CD14-positive monocyte (primary cell): ENCODE data around the gene PRR18. TPM values are rescaled to one million over a fixed set of nuclear protein-coding genes. Genes with fewer than 3 reads are reported as not detected.

Experiments used
- DNase-seq, 3 donors: peaks; one replicate each; pipeline ENCODE4 v3.0.0-alpha.2; 2011 to 2022
- H2AFZ ChIP-seq: 2 replicates; pipeline ENCODE4 v1.6.0; 2012; ENCODE audit warnings: mild to moderate bottlenecking, low read depth, low read length, inconsistent platforms; ENCODE audit not compliant: insufficient read depth, poor library complexity, severe bottlenecking
- H3K27ac ChIP-seq, 2 donors: 1 replicate in 1 of 2; 2 replicates in 1 of 2; pipeline ENCODE4 v1.5.1; 2012 to 2013; ENCODE audit warnings: low read length in 2 of 2, control low read depth in 1 of 2, inconsistent platforms in 1 of 2, low read depth in 1 of 2, mild to moderate bottlenecking in 1 of 2
- H3K27me3 ChIP-seq, 2 donors: one replicate each; pipeline versions ENCODE4 v1.6.0 to v1.6.1; 2011 to 2013; ENCODE audit warnings: low read length in 2 of 2; ENCODE audit not compliant: control insufficient read depth in 2 of 2, insufficient read depth in 2 of 2
- H3K36me3 ChIP-seq, 2 donors: replicated peaks in 1 of 2; 1 replicate in 1 of 2; 2 replicates in 1 of 2; pipeline versions ENCODE4 v1.5.1 to v1.6.1; 2012 to 2013; ENCODE audit warnings: low read length in 2 of 2, control low read depth in 1 of 2, inconsistent platforms in 1 of 2, mild to moderate bottlenecking in 1 of 2; ENCODE audit not compliant: insufficient read depth in 2 of 2, control insufficient read depth in 1 of 2
- H3K4me1 ChIP-seq, 2 donors: 1 replicate in 1 of 2; 2 replicates in 1 of 2; pipeline versions ENCODE4 v1.5.1 to v1.6.1; 2012 to 2013; ENCODE audit warnings: low read length in 2 of 2, control low read depth in 1 of 2, inconsistent platforms in 1 of 2, mild to moderate bottlenecking in 1 of 2, moderate library complexity in 1 of 2; ENCODE audit not compliant: insufficient read depth in 2 of 2, control insufficient read depth in 1 of 2
- H3K4me2 ChIP-seq: replicated peaks from 2 replicates; pipeline ENCODE3; 2012; ENCODE audit warnings: low read length, moderate library complexity, mild to moderate bottlenecking; ENCODE audit not compliant: poor library complexity, severe bottlenecking; ENCODE audit errors: extremely low read depth
- H3K4me3 ChIP-seq, 3 experiments: fragments of 200-600 bp in 1 of 3; sonication (generic) in 1 of 3; replicated peaks in 1 of 3; 1 replicate in 2 of 3; 2 replicates in 1 of 3; pipeline ENCODE4 v1.5.1; 2011 to 2013; ENCODE audit warnings: low read length in 3 of 3, mild to moderate bottlenecking in 3 of 3, control low read depth in 2 of 3, low read depth in 2 of 3, inconsistent platforms in 1 of 3, moderate library complexity in 1 of 3
- H3K79me2 ChIP-seq: 2 replicates; pipeline ENCODE4 v1.6.0; 2012; ENCODE audit warnings: mild to moderate bottlenecking, control low read depth, inconsistent platforms, low read length, moderate library complexity; ENCODE audit not compliant: insufficient read depth
- H3K9ac ChIP-seq: 2 replicates; pipeline ENCODE4 v1.6.0; 2017; ENCODE audit warnings: low read length, mild to moderate bottlenecking; ENCODE audit not compliant: insufficient read depth, poor library complexity, severe bottlenecking
- H3K9me3 ChIP-seq, 2 donors: replicated peaks in 1 of 2; 1 replicate in 1 of 2; 2 replicates in 1 of 2; pipeline versions ENCODE4 v1.5.1 to v1.6.1; 2012 to 2013; ENCODE audit warnings: low read length in 2 of 2, control low read depth in 1 of 2; ENCODE audit not compliant: control insufficient read depth in 1 of 2, insufficient read depth in 1 of 2
- H4K20me1 ChIP-seq: 2 replicates; pipeline ENCODE4 v1.6.0; 2012; ENCODE audit warnings: mild to moderate bottlenecking, low read length, control low read depth, moderate library complexity; ENCODE audit not compliant: insufficient read depth
- H3K27ac Mint-ChIP-seq, 7 donors: one replicate each; pipeline ENCODE4 v1.8.0; 2020; ENCODE audit warnings: mild to moderate bottlenecking in 7 of 7, mixed read lengths in 7 of 7, moderate library complexity in 6 of 7, inconsistent platforms in 2 of 7
- H3K27me3 Mint-ChIP-seq, 3 donors: one replicate each; pipeline ENCODE4 v1.8.0; 2021 to 2022; ENCODE audit warnings: low read depth in 3 of 3, mild to moderate bottlenecking in 3 of 3, mixed read lengths in 3 of 3, moderate library complexity in 3 of 3, inconsistent platforms in 1 of 3
- H3K36me3 Mint-ChIP-seq, 2 donors: one replicate each; pipeline ENCODE4 v1.8.0; 2020; ENCODE audit warnings: mixed read lengths in 2 of 2, inconsistent platforms in 1 of 2, mild to moderate bottlenecking in 1 of 2
- H3K4me1 Mint-ChIP-seq: one replicate; pipeline ENCODE4 v1.8.0; 2020; ENCODE audit warnings: mild to moderate bottlenecking, mixed read lengths
- H3K4me3 Mint-ChIP-seq, 2 donors: one replicate each; pipeline ENCODE4 v1.8.0; 2020; ENCODE audit warnings: mild to moderate bottlenecking in 2 of 2, mixed read lengths in 2 of 2, moderate library complexity in 1 of 2
- H3K9me3 Mint-ChIP-seq, 7 donors: one replicate each; pipeline ENCODE4 v1.8.0; 2020 to 2022; ENCODE audit warnings: mixed read lengths in 7 of 7, mild to moderate bottlenecking in 6 of 7, moderate library complexity in 6 of 7, inconsistent platforms in 2 of 7
- CTCF ChIP-seq: fragments of 200-600 bp; IDR thresholded peaks from one replicate; pipeline ENCODE4 v1.8.0; 2022; ENCODE audit warnings: antibody characterized with exemption, mild to moderate bottlenecking
- WGBS: methylation state at CpG from one replicate; pipeline ENCODE4 v1.1.5; 2013; ENCODE audit warnings: missing lambda C conversion rate; ENCODE audit not compliant: insufficient coverage; 5-methylcytosine and 5-hydroxymethylcytosine counted together
- intact Hi-C, 2 donors: fragments of 100-400 bp; cut with micrococcal nuclease; formaldehyde crosslinking; loops; one replicate each; pipeline versions ENCODE4 v1.15.0 to v1.15.1; 2023
- polyA plus RNA-seq, 3 donors: library from polyadenylated mRNA; depleted of rRNA in 1 of 3; unstranded in 2 of 3; stranded (reverse) in 1 of 3; fragments of 300-500 nt in 2 of 3; fragments of >200 nt in 1 of 3; fragmentation: Illumina TruSeq in 2 of 3; gene quantifications; 1 replicate in 2 of 3; 2 replicates in 1 of 3; pipeline ENCODE4 v1.2.3, GENCODE V29; 2012 to 2021

PRR18 gene
- polyA plus RNA-seq, 3 donors: not detected

GRCh38 chr6:166297606-166298005 lies 10.6 kb downstream of the PRR18 start:
- H3K9me3 Mint-ChIP-seq: peaks cover 0 to 6% (median 0%) of the 10 kb centered on the region in 7 donors
- H3K27me3 Mint-ChIP-seq: peaks cover 0 to 8% (median 8%) of the 10 kb centered on the region in 3 donors
- H3K27me3 ChIP-seq: peaks cover 0 to 2% of the 10 kb centered on the region in 2 donors
- no peak overlapping the region for H3K9ac ChIP-seq
- H3K27ac ChIP-seq: no peak overlapping the region
- no peaks in the 10 kb centered on the region for H4K20me1 ChIP-seq
- no peak overlapping the region for H2AFZ ChIP-seq
- H3K4me2 ChIP-seq: no peak overlapping the region
- H3K4me1 Mint-ChIP-seq: no peaks in the 10 kb centered on the region
- H3K4me3 ChIP-seq: no peak overlapping the region
- intact Hi-C loops: no loop called here
- no peaks in the 10 kb centered on the region for H3K4me1 ChIP-seq
- 97% methylated on average over 22 of the region's 23 CpGs for WGBS
- H3K4me3 Mint-ChIP-seq: no peak overlapping the region
- no peaks in the 10 kb centered on the region for H3K36me3 ChIP-seq
- DNase-seq: no peak
- H3K36me3 Mint-ChIP-seq: no peaks in the 10 kb centered on the region
- no peaks in the 10 kb centered on the region for H3K9me3 ChIP-seq
- H3K27ac Mint-ChIP-seq: no peak overlapping the region
- H3K79me2 ChIP-seq: no peaks in the 10 kb centered on the region
- TF ChIP-seq CTCF: no peak

- intact Hi-C loops: no loop called here
- H3K79me2 ChIP-seq: no peaks in the 10 kb centered on the region
- Mint-ChIP-seq H3K4me3 (no peak overlapping the region), H3K36me3 (no peaks in the 10 kb centered on the region), H3K9me3 (peaks cover 0 to 6% (median 0%) of the 10 kb centered on the region in 7 donors), H3K27me3 (peaks cover 0 to 8% (median 5%) of the 10 kb centered on the region in 3 donors), H3K27ac (no peak overlapping the region), H3K4me1 (no peaks in the 10 kb centered on the region)
- DNase-seq: no peak
- H2AFZ ChIP-seq: no peak overlapping the region
- no peaks in the 10 kb centered on the region for H3K9me3 ChIP-seq
- H3K9ac ChIP-seq: no peak overlapping the region
- H3K36me3 ChIP-seq: no peaks in the 10 kb centered on the region
- no peak overlapping the region for H3K4me2 ChIP-seq
- H3K4me1 ChIP-seq: no peaks in the 10 kb centered on the region
- H3K27ac ChIP-seq: no peak overlapping the region
- H4K20me1 ChIP-seq: no peaks in the 10 kb centered on the region
- TF ChIP-seq CTCF: no peak
- H3K27me3 ChIP-seq: peaks cover 0 to 2% of the 10 kb centered on the region in 2 donors
- 86% methylated on average over 6 of the region's 10 CpGs for WGBS
- no peak overlapping the region for H3K4me3 ChIP-seq
Measured at GRCh38 chr6:166296035-166296883, 11.9 kb downstream of the PRR18 start.
